Occipital lobe (tissue), 2 donors: ENCODE results near the gene MED27. TPM values are rescaled to one million over a fixed set of nuclear protein-coding genes. Genes with fewer than 3 reads are reported as not detected.
"Not testable (repeated sequence)": the region's sequence is repeated elsewhere in the genome, so short reads cannot be mapped to it uniquely, and the experiment has no call there.

Experiments used
- DNase-seq: peaks from one replicate; lab custom pipeline; 2025; lab: John Stamatoyannopoulos, UW
- total RNA-seq: library from RNA; depleted of rRNA; stranded (reverse); fragments of >200 nt; gene quantifications from one replicate; pipeline ENCODE4 v1.2.3, GENCODE V29; 2014

Gene MED27
- total RNA-seq, 1 donor from 2014 or later = 11.5 TPM

DNA sequence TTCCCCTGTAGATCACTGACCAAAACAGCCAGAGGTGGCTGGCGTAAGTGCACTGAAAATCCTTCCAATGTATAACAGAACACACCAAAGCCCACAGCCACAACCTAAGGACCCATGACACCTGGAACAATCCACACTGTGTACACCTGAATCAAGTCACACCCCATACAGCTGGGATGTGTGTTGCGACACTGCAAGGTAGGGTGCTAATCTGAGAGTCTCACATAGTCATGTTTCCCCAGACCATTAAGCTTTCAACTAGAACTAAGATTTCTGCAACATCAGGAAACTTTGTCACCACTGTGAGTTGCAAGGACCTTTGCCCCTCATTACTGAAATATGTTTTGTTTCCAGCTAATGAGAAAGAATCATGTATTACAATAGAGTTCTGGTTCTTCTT, 59.4 kb downstream of the MED27 start:
- no peak for DNase-seq

DNA sequence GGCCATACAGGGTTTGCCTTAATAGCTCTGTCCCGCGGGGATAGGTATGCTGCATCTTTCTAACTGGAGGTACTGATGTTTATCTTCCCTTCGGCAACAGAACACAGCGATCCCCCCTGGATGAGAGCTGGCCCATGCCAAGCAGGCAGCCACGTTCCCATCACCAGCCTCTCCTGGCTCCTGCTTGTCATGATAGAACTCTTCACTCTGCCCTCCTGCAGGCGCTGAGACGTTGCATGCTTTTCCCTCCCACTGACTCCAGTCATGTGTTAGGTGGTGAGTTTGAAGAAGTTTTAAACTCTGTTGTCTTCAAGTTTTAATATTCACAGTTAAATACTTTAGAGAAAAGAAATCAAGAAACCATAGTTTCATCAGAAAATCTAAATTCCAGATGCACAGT, 60.0 kb downstream of the MED27 start:
- no peak for DNase-seq

DNA sequence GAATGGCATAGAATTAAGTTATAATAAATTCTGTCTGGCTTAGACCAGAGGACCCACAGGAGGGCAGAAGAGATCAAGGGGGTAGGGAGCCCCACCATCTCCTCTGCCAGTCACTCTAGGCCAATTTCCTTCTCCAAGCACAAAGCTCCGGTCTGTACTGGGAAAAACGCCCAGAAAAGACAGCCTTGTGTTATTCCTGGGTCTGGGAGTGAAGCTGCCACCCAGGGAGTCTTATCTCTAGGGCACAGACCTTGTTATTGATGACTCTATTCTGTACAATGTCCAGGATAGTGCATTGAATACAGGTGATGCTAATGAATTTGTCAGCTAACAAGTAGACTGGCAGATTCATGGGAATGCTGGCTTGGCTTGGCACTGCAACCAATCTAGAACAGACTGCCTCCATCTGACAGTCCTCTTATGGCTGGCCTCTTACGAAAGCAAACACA, 60.7 kb downstream of the MED27 start:
- no peak for DNase-seq

DNA sequence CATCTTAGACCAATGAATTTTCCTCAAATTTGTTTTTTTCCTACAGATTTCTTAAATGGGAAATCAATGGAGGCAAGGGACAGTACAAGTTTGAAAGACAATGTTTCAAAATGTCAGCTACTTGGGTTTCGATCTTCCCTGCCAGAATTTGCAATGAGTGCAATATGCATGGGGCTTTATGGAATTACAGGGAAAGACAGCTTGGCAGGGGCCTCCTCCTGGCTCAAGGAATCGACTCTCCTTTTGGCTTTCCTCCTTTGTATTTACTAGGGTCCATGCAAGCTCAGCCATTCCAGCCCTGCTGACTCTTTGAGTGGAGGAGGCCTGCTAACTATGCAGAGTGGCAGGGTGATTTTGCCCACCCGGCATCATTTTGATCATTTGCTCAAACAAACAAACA, 63.2 kb downstream of the MED27 start:
- DNase-seq = no peak

DNA sequence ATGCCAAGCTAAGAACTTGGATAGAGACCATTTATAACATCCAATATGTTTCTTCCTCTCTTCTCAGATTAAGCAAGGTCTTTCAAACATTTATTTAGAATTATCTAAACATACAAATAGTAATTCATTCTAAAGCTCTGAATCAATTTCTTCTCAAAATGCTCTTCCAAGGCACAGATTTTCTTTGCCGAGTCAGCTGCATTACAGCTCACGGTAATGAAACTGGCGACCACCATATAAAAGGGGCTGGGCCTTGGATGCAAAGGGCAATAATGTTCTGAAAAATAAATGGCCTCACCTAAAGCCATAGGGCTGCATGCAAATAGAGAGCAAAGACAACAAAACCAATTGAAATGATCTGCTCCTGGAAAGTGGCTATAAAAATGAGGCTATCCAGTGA, 63.8 kb downstream of the MED27 start:
- no peak for DNase-seq

DNA sequence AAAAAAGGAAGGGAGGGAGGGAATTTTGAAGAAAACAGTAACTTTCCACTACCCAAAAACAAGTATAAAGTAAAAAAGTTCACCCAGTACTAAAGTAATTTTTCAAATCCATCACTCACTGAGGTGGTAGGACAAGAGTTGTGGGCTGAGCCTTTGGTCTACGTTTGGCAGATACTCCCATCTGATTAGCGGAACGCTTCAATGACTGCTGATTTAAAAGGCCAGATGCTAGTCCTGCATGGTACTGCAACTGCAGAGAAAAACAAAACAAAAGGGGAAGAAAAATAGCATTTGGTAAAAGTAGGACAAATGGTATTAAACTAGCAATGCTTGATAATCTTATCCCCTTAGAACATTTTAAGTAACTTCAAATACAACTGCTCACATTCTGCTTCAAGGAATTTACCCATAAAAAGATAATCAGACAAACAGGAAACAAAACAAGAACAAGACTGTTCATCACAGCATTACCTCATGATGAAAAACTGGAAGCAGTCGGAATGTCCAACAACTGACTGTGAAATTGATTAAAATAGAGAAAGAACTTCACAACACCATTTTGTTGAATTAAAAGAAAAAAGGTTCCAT, 65.4 kb downstream of the MED27 start:
- no peak for DNase-seq

DNA sequence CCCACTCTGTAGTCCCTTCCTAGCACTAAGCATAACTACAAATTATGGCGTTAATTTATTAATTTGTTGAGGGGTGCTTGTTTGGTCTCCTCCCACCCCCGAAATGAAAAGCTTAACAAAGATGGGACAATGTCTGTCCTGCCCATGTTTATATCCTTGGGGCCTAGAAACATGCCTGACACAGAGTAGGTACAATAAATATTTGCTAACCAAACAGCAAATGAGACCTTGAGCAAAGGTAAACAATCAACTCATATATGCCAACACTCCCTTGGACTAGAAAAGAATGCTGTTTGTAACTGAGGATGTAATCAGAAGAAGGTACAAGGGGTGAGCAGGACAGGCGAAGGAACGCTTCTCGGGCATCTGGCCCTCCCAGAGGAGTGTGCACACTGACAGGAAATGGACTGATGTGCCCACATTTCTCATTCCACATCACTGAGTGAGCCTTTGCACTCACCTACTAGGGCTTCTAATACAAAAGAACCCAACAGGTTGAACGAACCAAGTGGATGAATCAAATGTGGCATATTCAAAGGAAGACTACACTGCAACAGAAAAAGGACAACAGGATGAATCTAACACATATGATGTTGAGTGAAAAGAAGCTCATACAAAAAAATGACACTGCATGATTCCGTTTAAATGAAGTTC, 66.8 kb downstream of the MED27 start:
- DNase-seq = no peak

DNA sequence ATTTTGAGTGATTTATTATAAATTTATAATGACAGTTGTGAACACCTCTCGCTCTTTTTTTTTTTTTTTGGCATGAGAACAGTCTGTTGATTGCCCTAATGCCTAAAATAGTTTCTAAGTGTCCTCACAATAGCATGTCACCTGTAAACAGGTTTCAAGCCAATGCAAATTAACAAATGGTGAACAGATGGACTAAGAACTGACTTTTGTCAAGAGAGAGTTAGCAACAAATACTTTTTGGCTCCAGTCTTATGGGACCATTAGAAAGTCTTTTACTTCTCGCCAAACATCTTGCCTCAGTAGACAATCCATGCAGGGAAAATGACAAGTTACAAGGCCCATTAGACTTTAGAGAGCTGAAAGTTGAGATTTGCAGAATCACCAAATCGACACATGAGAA, 67.8 kb downstream of the MED27 start:
- DNase-seq = no peak

DNA sequence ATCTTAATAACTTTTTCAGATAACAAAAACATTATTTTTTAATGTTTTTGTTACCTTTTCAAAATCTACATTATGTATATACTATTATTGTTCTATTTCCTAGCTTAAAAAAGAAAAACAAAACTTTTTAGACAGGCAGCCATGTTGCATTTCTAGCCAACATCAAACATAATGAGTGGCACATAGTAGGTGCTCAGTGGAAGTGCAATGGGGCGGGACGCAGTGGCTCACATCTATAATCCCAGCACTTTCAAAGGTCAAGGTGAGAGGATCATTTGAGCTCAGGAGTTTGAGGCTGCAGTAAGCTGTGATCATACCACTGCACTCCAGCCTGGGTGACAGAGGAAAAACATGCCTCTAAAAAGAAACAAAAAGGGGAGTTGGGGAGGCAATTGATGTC, 68.4 kb downstream of the MED27 start:
- no peak for DNase-seq

DNA sequence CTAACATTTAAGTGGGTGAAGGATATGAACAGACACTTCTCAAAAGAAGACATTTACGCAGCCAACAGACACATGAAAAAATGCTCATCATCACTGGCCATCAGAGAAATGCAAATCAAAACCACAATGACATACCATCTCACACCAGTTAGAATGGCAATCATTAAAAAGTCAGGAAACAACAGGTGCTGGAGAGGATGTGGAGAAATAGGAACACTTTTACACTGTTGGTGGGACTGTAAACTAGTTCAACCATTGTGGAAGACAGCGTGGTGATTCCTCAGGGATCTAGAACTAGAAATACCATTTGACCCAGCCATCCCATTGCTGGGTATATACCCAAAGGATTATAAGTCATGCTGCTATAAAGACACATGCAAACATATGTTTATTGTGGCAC, 69.5 kb downstream of the MED27 start:
- DNase-seq = not testable (repeated sequence)

DNA sequence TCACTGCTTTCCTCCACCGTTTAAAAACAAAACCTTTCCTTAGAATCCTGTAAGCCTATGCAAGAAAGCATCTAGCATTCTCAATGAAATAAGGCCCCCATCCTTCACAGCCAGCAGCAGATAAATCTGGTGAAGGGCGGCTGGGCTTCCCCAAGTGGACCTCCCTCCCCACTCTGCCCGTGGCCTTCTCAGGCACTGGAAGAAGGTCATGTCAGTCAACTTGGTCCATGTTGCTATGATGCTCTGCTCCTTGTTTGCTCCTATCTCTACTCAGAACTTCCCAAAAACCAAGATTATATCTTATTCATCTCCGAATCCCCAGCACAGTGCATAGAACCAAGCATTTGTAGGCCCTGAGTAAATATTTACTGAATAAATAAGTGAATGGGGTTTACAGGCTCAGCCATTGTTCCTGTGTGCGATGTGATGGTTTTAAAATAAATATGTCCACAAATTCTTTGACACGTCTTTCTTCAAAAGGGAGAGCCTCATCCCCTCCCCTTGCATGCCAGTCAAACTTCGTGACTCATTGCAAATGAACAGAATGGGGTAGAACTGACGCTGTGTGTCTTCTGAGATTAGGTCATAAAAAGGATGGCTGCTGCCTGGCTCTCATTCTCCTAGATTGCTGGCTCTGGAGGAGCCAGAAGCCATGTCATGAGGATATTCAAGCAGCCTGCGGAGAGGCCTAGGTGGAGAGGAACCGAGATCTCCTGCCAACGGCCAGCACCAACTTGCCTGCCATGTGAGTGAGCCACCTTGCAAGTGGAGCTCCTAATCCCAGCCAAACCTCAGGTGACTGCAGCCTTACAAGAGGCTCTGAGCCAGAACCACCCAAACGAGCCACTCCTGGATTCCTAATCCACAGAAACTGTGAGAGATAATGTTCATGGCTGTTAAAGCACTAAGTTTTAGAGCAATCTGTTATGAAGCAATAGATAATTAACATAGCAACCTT, 70.5 kb downstream of the MED27 start:
- no peak for DNase-seq

DNA sequence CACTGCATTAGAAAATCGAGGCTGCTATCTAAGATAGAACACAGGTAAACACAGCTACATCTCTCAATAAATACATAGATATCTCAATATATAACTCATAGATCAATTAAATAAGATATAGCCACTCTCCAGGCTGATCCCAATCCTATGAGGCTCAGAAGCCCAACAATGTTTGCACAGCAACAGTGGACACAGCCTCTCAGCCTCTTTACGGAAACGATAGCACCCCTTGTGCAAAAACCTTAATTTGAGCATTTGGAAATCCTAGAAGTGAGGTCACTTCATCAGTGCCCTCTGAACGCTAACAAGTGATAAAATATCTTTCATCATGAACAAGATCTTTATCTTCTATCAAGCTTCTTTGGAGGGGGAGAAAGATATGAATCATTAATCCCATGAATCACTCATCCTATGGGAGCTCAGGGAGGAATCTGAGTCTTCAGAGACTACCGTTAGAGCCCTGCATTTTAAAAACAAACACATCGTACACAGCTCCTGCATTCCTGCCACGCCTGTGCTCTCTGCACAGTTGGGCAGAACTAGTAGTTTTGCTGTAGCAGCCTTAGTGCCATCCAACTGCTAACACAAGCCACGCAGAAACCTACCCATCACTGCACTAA, 71.4 kb downstream of the MED27 start:
- no peak for DNase-seq

DNA sequence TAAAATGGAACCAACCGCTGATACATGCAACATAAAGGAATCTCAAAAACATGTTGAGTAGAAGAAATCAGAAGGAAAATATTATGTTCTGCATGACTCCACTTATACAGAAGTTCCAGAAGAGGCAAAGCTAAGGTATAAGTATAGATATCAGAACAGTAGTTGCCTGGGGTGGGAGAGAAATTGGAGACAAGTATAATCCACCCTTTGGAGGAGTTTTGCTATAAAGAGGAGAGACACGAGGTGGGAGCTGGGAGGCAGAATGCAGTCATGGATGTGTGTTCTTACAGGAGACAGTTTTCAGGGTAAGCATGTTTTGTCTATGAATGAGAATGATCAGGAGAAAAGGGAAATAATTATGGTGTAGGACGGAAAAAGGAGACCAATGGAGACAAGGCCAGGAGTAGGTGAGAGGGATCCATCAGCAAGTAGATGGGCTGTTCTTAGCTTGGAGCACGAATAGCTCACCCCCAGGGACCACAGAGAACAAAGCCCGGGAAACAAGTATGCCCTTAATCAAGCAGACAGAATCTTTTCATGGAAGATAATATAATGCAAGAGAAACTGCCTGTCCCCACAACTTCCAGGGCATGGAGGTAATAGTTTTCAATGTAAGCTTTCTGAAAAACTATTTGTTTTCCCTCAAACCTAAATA, 72.2 kb downstream of the MED27 start:
- DNase-seq = no peak

DNA sequence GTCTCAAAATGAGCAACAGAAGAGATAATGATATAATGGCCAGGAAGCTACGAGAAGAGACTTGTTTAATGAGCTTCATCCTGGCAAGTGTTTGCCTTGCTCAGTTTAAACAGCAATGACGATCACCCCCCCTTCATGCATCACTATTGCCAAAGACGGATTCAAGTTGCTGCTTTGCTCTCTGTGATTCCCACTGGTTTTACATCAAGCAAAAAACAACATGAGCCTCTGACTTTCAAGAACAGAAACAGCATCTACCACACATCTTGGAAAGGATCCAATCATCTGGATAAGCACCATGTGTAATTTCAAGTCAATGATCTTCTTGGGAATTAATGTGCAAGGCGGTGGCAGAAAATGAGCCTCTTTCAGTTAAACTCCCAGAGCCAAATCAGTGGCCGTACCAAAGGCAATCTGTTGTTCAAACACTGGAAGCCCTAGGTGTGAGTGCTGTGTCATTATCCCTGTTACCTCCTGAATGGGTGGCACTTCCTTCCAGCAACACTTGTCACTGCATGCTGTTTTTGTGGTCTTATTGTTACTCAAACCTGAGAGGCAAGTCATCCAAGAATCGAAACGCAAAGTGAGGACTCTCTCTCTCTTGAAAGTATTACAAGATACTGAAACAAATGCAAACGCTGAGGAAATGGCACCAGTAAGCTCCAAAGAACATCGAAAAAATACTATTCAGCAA, 72.8 kb downstream of the MED27 start:
- no peak for DNase-seq

DNA sequence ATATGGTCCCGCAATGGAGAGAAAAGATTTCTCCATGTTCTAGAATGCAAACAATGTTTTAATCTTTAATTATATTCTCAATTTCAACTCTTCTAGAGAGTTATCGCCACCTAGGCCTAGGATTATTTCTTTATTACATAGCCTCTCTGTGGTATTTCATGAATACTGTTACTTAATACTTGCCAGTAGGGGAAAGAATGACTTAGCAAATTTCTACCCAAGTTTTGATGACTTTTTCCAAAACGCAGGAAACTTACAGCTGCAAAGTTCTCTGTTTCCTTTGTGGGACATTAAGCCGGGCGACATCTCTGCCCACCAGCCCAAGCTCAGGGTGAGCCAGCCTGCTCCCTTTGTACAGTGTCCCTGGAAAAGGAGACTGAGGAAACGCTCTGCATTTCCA, 73.8 kb downstream of the MED27 start:
- no peak for DNase-seq

DNA sequence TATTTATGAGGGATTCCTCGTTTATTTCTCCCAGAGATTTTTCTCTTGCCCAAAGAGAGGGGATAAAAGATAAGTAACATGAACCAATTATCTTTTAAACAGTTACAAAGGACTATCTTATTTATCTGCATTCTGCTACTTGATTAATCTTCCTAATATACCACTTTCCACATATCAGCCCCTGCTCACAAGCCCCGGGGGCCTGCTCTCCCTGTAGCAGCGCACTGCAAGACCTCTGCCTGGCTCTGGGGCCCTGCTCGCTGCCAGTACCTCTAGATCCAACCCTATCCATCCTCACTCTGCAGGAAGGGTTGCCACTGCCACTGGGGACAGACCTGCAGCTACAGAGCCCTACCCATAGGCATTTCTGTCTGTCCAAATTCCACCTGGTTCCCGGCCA, 75.3 kb downstream of the MED27 start:
- DNase-seq = no peak

DNA sequence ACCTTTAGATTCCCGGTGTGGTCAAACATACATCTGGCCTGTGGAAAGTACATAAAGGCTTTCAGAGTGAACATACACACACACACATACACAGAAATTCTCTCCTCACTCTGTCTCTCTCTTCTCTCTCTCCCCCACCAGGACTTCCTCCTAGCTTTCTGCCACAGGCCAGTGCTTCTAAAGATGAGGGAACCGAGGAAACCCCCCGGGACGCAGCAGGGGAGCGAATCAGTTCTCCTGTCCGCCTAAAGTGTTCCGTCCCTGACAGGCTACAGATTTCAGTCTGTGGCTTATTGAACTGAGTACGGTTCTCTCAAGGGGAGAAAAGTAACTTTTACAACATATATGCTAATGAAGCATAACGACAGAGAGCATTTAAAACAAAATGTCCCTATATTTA, 75.8 kb downstream of the MED27 start:
- no peak for DNase-seq

DNA sequence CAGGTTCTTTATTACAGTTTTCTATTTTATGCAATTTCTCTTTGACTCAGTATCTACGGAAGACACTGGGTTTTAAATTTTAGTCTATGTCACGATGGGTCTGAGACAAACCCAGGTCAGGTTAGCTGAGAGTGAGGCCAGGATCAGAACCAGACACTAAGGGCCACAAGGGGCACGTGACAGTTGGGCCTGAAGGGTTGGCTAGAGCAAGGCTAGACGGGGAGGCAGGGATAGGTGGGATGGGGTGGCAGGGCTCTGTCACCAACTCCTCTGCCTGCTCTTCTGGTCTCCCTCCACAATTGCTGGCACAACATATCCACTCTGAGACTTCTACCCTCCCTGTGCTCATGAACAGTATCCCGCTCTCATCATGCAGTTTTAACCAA, 76.4 kb downstream of the MED27 start:
- no peak for DNase-seq

DNA sequence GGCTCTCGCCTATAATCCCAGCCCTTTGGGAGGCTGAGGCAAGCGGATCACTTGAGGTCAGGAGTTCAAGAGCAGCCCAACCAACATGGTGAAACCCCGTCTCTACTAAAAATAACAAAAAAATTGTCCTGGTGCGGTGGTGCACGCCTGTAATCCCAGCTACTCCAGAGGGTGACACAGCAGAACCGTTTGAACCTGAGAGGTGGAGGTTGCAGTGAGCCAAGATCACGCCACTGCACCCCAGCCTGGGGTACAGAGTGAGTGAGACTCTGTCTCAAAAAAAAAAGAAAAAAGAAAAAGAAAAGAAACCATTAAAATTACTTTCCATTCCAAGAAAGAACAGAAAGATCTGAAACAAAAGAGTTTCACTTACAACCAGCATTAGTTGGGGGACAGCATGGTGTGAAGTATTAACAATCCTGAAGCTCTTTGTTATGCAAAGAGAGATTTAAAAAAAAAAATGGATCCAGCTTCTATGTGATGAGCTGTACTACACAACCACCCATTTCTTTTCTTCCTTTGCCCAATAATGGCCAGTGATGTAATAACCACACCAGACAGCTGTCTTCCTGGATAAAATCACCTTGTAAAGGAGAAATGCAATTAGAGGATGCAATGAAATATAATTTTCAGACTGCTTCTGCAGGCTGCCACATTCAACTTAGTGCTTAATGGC, 76.9 kb downstream of the MED27 start:
- no peak for DNase-seq

DNA sequence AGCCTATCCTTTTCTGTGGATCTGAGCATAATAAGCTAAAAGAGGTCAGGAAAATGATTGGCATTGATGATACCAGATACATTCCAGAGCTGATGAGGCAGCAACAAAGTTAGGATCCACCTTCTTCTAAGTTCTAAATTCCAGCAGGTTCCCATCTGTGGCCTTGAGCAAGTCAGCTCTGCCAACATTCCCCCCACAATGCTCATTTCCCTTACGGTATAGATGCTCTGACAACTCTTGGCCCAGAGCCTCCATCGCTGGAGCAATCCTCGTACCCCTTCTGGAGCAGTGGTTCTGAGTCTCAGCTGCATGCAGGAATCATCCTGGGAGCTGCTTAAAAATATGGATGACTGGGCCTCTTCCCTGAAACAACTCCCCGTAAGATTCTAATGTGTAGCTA, 78.1 kb downstream of the MED27 start:
- no peak for DNase-seq
